PC-9 (cell line): ENCODE results near the gene STK10. TPM values are rescaled to one million over a fixed set of nuclear protein-coding genes. Genes with fewer than 3 reads are reported as not detected.

Experiments
- BruUV-seq: library from RNA; stranded (reverse); fragments of 400-500 nt; replicated peaks from 2 replicates; lab custom pipeline; 2021; lab: Mats Ljungman, UMichigan
- CTCF ChIA-PET: fragments of 300-600 bp; sonication (Branson Sonifier 250); formaldehyde crosslinking; loops from one replicate; lab custom pipeline; 2022; ENCODE audit warnings: antibody characterized with exemption; lab: Charles Lee
- POLR2A ChIA-PET: fragments of 300-600 bp; sonication (Branson Sonifier 250); formaldehyde crosslinking; loops from one replicate; lab custom pipeline; 2022; ENCODE audit warnings: antibody characterized with exemption; ENCODE audit not compliant: unreplicated experiment; lab: Charles Lee
- DNase-seq, 2 experiments: peaks; one replicate each; pipeline versions ENCODE4 v3.0.0 to v3.0.0-alpha.2; 2015 to 2022; ENCODE audit warnings: mixed read lengths in 1 of 2
- H2AFZ ChIP-seq: fragments of 200-600 bp; sonication (generic); 2 replicates; pipeline ENCODE4 v1.8.1; 2017; ENCODE audit warnings: antibody characterized with exemption
- H3F3A ChIP-seq: fragments of 200-600 bp; sonication (generic); 2 replicates; pipeline ENCODE4 v1.8.1; 2017; ENCODE audit warnings: antibody characterized with exemption, mild to moderate bottlenecking, low read depth; ENCODE audit not compliant: insufficient read depth
- H3K27ac ChIP-seq: fragments of 200-600 bp; sonication (generic); 2 replicates; pipeline ENCODE4 v1.6.1; 2016; ENCODE audit warnings: mixed run types
- H3K27me3 ChIP-seq: fragments of 200-600 bp; sonication (generic); 2 replicates; pipeline ENCODE4 v1.6.1; 2016; ENCODE audit warnings: low read depth, mixed run types; ENCODE audit not compliant: insufficient read depth
- H3K36me3 ChIP-seq: fragments of 200-600 bp; sonication (generic); 2 replicates; pipeline ENCODE4 v1.6.1; 2016; ENCODE audit warnings: low read depth, mixed run types
- H3K4me1 ChIP-seq: fragments of 200-600 bp; sonication (generic); replicated peaks from 2 replicates; pipeline ENCODE4 v1.6.1; 2016; ENCODE audit warnings: mixed run types; ENCODE audit not compliant: insufficient read depth
- H3K4me2 ChIP-seq: fragments of 200-600 bp; sonication (generic); 2 replicates; pipeline ENCODE4 v1.6.1; 2017; ENCODE audit warnings: mixed run types
- H3K4me3 ChIP-seq: fragments of 200-600 bp; sonication (generic); 2 replicates; pipeline ENCODE4 v1.6.1; 2016; ENCODE audit warnings: mixed run types
- H3K79me2 ChIP-seq: fragments of 200-600 bp; sonication (generic); 2 replicates; pipeline ENCODE4 v1.6.1; 2017; ENCODE audit warnings: low read depth, mixed run types
- H3K9me2 ChIP-seq: fragments of 200-600 bp; sonication (generic); 2 replicates; pipeline ENCODE4 v1.8.1; 2017; ENCODE audit warnings: mild to moderate bottlenecking; ENCODE audit not compliant: insufficient read depth
- H3K9me3 ChIP-seq: fragments of 200-600 bp; sonication (generic); 2 replicates; pipeline ENCODE4 v1.8.1; 2016; ENCODE audit warnings: low read depth; ENCODE audit not compliant: insufficient read depth
- H4K20me1 ChIP-seq: fragments of 200-600 bp; sonication (generic); 2 replicates; pipeline ENCODE4 v1.8.1; 2017; ENCODE audit not compliant: insufficient read depth
- EZH2 ChIP-seq: fragments of 200-600 bp; sonication (generic); IDR thresholded peaks from 2 replicates; pipeline ENCODE4 v1.8.0; 2017; ENCODE audit warnings: antibody characterized with exemption, low read depth
- intact Hi-C: fragments of 100-400 bp; cut with micrococcal nuclease; formaldehyde crosslinking; loops from one replicate; pipeline ENCODE4 v1.10.0; 2022; ENCODE audit not compliant: unreplicated experiment
- total RNA-seq: library from RNA; stranded (reverse); gene quantifications from 2 replicates; pipeline ENCODE4 v1.2.3, GENCODE V29; 2021
- TF ChIP-seq, protein P1 (sequence below): fragments of 200-600 bp; sonication (generic); conservative IDR thresholded peaks from 2 replicates; pipeline ENCODE4 v1.6.1; 2017; ENCODE audit warnings: mixed run types, antibody characterized with exemption, mild to moderate bottlenecking, moderate library complexity

Gene STK10
- total RNA-seq, 1 experiment from 2014 or later, result 31.5 TPM

- CTCF ChIA-PET, result no interaction called here
- H3K79me2 ChIP-seq, result peaks cover 95% of the 10 kb centered on the region
- no peak overlapping the region; the same call in 1 of the 2 replicates for H3K27ac ChIP-seq
- H2AFZ ChIP-seq, result no peak overlapping the region
- DNase-seq, result no peak
- no peak overlapping the region for H3K4me3 ChIP-seq
- H3F3A ChIP-seq, result no peaks in the 10 kb centered on the region
- TF ChIP-seq, protein P1, sequence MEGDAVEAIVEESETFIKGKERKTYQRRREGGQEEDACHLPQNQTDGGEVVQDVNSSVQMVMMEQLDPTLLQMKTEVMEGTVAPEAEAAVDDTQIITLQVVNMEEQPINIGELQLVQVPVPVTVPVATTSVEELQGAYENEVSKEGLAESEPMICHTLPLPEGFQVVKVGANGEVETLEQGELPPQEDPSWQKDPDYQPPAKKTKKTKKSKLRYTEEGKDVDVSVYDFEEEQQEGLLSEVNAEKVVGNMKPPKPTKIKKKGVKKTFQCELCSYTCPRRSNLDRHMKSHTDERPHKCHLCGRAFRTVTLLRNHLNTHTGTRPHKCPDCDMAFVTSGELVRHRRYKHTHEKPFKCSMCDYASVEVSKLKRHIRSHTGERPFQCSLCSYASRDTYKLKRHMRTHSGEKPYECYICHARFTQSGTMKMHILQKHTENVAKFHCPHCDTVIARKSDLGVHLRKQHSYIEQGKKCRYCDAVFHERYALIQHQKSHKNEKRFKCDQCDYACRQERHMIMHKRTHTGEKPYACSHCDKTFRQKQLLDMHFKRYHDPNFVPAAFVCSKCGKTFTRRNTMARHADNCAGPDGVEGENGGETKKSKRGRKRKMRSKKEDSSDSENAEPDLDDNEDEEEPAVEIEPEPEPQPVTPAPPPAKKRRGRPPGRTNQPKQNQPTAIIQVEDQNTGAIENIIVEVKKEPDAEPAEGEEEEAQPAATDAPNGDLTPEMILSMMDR, result no peak
- no peak for TF ChIP-seq EZH2
- peaks cover 11% of the 10 kb centered on the region for H3K4me1 ChIP-seq
- POLR2A ChIA-PET, result no interaction called here
- H3K36me3 ChIP-seq, result peaks cover 13% of the 10 kb centered on the region; the same call in 1 of the 2 replicates
- BruUV-seq, result no TSS peak
- no peak overlapping the region for H3K4me2 ChIP-seq
- H3K9me2 ChIP-seq, result no peaks in the 10 kb centered on the region
- intact Hi-C loops, result no loop called here
- H3K9me3 ChIP-seq, result no peaks in the 10 kb centered on the region
- H4K20me1 ChIP-seq, result peaks cover 18% of the 10 kb centered on the region
- H3K27me3 ChIP-seq, result no peaks in the 10 kb centered on the region
Observed at GRCh38 chr5:171992813-171993212, 195.2 kb downstream of the STK10 start.

DNA sequence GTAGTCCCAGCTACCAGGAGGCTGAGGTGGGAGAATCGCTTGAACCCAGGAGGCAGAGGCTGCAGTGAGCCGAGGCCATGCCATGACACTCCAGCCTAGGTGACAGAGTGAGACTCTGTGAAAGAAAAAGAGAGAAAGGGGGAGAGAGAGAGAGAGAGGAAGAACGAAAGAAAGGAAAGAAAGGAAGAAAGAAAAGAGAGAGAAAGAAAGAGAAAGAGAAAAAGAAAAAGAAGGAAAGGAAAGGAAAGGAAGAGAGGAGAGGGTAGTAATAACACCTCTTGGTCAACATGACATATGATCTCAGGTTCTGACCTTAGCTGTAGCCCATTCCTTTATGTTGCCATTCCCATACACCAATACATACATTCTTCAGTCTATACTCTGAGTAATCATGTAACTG lies 195.7 kb downstream of the STK10 start:
- Histone ChIP-seq H3F3A (no peaks in the 10 kb centered on the region), H3K9me2 (no peaks in the 10 kb centered on the region), H4K20me1 (peaks cover 14% of the 10 kb centered on the region), H2AFZ (no peak overlapping the region), H3K27me3 (no peaks in the 10 kb centered on the region), H3K36me3 (peaks cover 13% of the 10 kb centered on the region; the same call in 1 of the 2 replicates), H3K79me2 (peaks cover 95% of the 10 kb centered on the region), H3K4me1 (peaks cover 6% of the 10 kb centered on the region), H3K27ac (no peak overlapping the region), H3K4me3 (no peak overlapping the region), H3K9me3 (no peaks in the 10 kb centered on the region), H3K4me2 (no peak overlapping the region)
- no peak for TF ChIP-seq EZH2
- TF ChIP-seq, protein P1, result no peak
- POLR2A ChIA-PET, result no interaction called here
- BruUV-seq, result no TSS peak
- CTCF ChIA-PET, result no interaction called here
- no peak for DNase-seq
- intact Hi-C loops, result no loop called here

Other genes starting within 250 kb of the STK10 start
- 54.8 and 58.7 TPM in 2 replicates for gene FBXW11, start 181.6 kb downstream of the STK10 start, total RNA-seq
- gene EFCAB9, start 5.9 kb upstream of the STK10 start, total RNA-seq, result not detected in 2 replicates
- 16.4 and 21.7 TPM in 2 replicates for gene UBTD2, start 95.5 kb upstream of the STK10 start, total RNA-seq